ENCODE data around the gene NAGK. TPM values are rescaled to one million over a fixed set of nuclear protein-coding genes. Genes with fewer than 3 reads are reported as not detected.
"Not testable (repeated sequence)": the region's sequence is repeated elsewhere in the genome, so short reads cannot be mapped to it uniquely, and the experiment has no call there.

NAGK gene
- total RNA-seq: 175 and 208 TPM in 2 replicates

- H3K4me1 Mint-ChIP-seq: peaks cover 91% of the 10 kb centered on the region
- TF ChIP-seq CTCF (IDR thresholded peaks at IDR 0.05): no peak
Measured at GRCh38 chr2:71068218-71069035, at the start of gene NAGK. TSS of gene NAGK (plus strand) at chr2:71068648. CDS start at chr2:71068684, 36 bp downstream.

GRCh38 chr2:71019989-71020388 lies 48.5 kb upstream of the NAGK start:
- CTCF ChIA-PET; POLR2A ChIA-PET; ATAC-seq (ENCODE audit: low read depth); H3K36me3 Mint-ChIP-seq (ENCODE audit: low read depth); H3K9me3 Mint-ChIP-seq; H3K4me3 Mint-ChIP-seq; DNase-seq; H3K27me3 Mint-ChIP-seq; H3K4me1 Mint-ChIP-seq; intact Hi-C loops (cut with micrococcal nuclease); H3K27ac Mint-ChIP-seq: not testable (repeated sequence)

More at GRCh38 chr2:71068218-71069035, at the start of gene NAGK:
- intact Hi-C loops (cut with micrococcal nuclease): loop anchor here (1.0 to 10.0 kb wide), 7 partner anchors 19 to 1154 kb away; partner anchors contain the start of genes ANKRD53, MCEE, MPHOSPH10 and MXD1
- H3K4me3 Mint-ChIP-seq: peak within 1 kb of the TSS; percentile 97
- peak; percentile 98 for DNase-seq
- H3K27ac Mint-ChIP-seq: peak within 1 kb of the TSS; percentile 99
- POLR2A ChIA-PET: interaction anchor here (0.6 to 7.5 kb wide), 29 partner anchors 9 to 1631 kb away, joined by 3 to 170 read pairs (median 4); partner anchors contain the start of genes MCEE, MPHOSPH10, NFU1 and PAIP2B
- no peaks in the 10 kb centered on the region for H3K27me3 Mint-ChIP-seq
- ATAC-seq (ENCODE audit: low read depth): peak; percentile 68
- H3K9me3 Mint-ChIP-seq: no peaks in the 10 kb centered on the region
- CTCF ChIA-PET: interaction anchor here (0.7 to 1.5 kb wide), 5 partner anchors 32 to 154 kb away, joined by 3 to 6 read pairs (median 3); partner anchors contain the start of gene MCEE
- peaks cover 38% of the 10 kb centered on the region for H3K36me3 Mint-ChIP-seq (ENCODE audit: low read depth)

GRCh38 chr2:71021394-71021793 lies 47.1 kb upstream of the NAGK start:
- H3K9me3 Mint-ChIP-seq; intact Hi-C loops (cut with micrococcal nuclease); H3K4me1 Mint-ChIP-seq; H3K4me3 Mint-ChIP-seq; DNase-seq; POLR2A ChIA-PET; H3K27me3 Mint-ChIP-seq; H3K27ac Mint-ChIP-seq; ATAC-seq (ENCODE audit: low read depth); H3K36me3 Mint-ChIP-seq (ENCODE audit: low read depth): not testable (repeated sequence)
- CTCF ChIA-PET: interaction anchor here (0.9 to 1.2 kb wide), 2 partner anchors 56 to 206 kb away, joined by 3 to 4 read pairs; partner anchors contain the start of gene PAIP2B

- DNase-seq: peak; percentile 25
- not testable (repeated sequence) for H3K9me3 Mint-ChIP-seq; H3K4me3 Mint-ChIP-seq; H3K36me3 Mint-ChIP-seq (ENCODE audit: low read depth); ATAC-seq (ENCODE audit: low read depth); H3K27me3 Mint-ChIP-seq; H3K4me1 Mint-ChIP-seq
- H3K27ac Mint-ChIP-seq: peak overlapping the region; percentile 8
- ChIA-PET CTCF (interaction anchor here (1.1 to 1.7 kb wide), 3 partner anchors 44 to 131 kb away, joined by 3 to 4 read pairs (median 3); no protein-coding TSS in a partner anchor), POLR2A (interaction anchor here (1.0 kb wide), 1 partner anchor 45 kb away, joined by 5 read pairs; the partner anchor contains the start of gene NAGK)
- intact Hi-C loops (cut with micrococcal nuclease): loop anchor here (1.0 kb wide), 4 partner anchors 22 to 132 kb away; partner anchors contain the start of genes MCEE and MPHOSPH10
Measured at GRCh38 chr2:71023553-71024243, 44.8 kb upstream of the NAGK start.

- H3K27ac Mint-ChIP-seq; H3K9me3 Mint-ChIP-seq; H3K36me3 Mint-ChIP-seq (ENCODE audit: low read depth); CTCF ChIA-PET; intact Hi-C loops (cut with micrococcal nuclease); H3K4me3 Mint-ChIP-seq; ATAC-seq (ENCODE audit: low read depth); H3K4me1 Mint-ChIP-seq; POLR2A ChIA-PET; DNase-seq: not testable (repeated sequence)
- H3K27me3 Mint-ChIP-seq: peaks cover 27% of the 10 kb centered on the region
Measured at GRCh38 chr2:71036296-71036695, 32.2 kb upstream of the NAGK start.

- Mint-ChIP-seq H3K4me3 (no peak overlapping the region), H3K27ac (no peak overlapping the region), H3K27me3 (peaks cover 4% of the 10 kb centered on the region), H3K4me1 (no peaks in the 10 kb centered on the region), H3K9me3 (no peaks in the 10 kb centered on the region), H3K36me3 (ENCODE audit: low read depth) (no peaks in the 10 kb centered on the region)
- TF ChIP-seq CTCF (IDR thresholded peaks at IDR 0.05): no peak
- POLR2A ChIA-PET: no interaction called here
- intact Hi-C loops (cut with micrococcal nuclease): no loop called here
- DNase-seq: no peak
- CTCF ChIA-PET: no interaction called here
- ATAC-seq (ENCODE audit: low read depth): no peak
Measured at GRCh38 chr2:71042287-71042686, 26.2 kb upstream of the NAGK start.

All from activated B cell treated with CpG ODN at 0.5 μM for 24 hours (primary cell).